ENCODE results near the gene CD22.

CD22 gene

GRCh38 chr19:35336166-35336955, 7.4 kb downstream of the CD22 start:
- H3K27me3 ChIP-seq (ENCODE audit: low read depth, low read length), result no peaks in the 10 kb centered on the region
- no peak overlapping the region for H3K27ac ChIP-seq (ENCODE audit: low read length)
- H3K36me3 ChIP-seq (ENCODE audit: control insufficient read depth in 1 of 2, insufficient read depth in 2 of 2, low read length in 2 of 2), result no peaks in the 10 kb centered on the region
- H3K4me3 ChIP-seq (ENCODE audit: low read depth in 1 of 2, low read length in 2 of 2), result no peak overlapping the region
- no peaks in the 10 kb centered on the region for H3K9me3 ChIP-seq (ENCODE audit: control insufficient read depth in 1 of 2, low read length in 2 of 2)
- H3K4me1 ChIP-seq (ENCODE audit: control insufficient read depth in 1 of 2, insufficient read depth in 2 of 2, low read length in 2 of 2), result no peaks in the 10 kb centered on the region

DNA sequence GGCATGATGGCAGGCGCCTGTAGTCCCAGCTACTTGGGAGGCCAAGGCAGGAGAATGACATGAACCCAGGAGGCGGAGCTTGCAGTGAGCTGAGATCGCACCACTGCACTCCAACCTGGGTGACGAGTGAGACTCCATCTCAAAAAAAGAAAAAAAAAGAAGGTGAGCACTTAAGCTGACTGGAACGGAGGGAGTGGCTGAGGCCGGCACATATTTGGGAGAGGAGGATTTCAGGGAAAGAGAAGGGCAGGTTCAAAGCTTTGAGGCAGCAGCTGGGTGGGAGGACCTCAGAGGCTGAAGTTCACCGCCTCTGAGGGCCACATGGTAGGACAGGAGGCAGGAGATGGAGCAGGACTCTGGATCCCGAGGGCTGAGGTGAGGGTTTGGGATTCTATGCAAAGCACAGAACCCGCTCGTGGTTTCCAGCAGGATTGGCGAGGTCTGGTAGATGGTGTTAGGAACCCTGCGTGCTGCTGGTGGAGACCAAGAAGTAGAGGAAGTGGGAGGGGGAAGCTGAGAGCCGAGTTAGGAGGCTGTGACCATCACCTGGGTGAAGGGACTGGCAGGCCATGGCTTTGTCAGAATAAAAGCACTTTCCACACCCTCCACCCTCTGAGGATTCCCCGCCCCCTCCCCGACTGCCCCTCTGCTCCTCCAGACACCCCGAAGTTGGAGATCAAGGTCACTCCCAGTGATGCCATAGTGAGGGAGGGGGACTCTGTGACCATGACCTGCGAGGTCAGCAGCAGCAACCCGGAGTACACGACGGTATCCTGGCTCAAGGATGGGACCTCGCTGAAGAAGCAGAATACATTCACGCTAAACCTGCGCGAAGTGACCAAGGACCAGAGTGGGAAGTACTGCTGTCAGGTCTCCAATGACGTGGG, 8.4 kb downstream of the CD22 start:
- H3K27ac ChIP-seq (ENCODE audit: low read length), result no peak overlapping the region
- H3K9me3 ChIP-seq (ENCODE audit: control insufficient read depth in 1 of 2, low read length in 2 of 2), result no peaks in the 10 kb centered on the region
- no peaks in the 10 kb centered on the region for H3K4me1 ChIP-seq (ENCODE audit: control insufficient read depth in 1 of 2, insufficient read depth in 2 of 2, low read length in 2 of 2)
- no peak overlapping the region for H3K4me3 ChIP-seq (ENCODE audit: low read depth in 1 of 2, low read length in 2 of 2)
- H3K27me3 ChIP-seq (ENCODE audit: low read depth, low read length), result no peaks in the 10 kb centered on the region
- no peaks in the 10 kb centered on the region for H3K36me3 ChIP-seq (ENCODE audit: control insufficient read depth in 1 of 2, insufficient read depth in 2 of 2, low read length in 2 of 2)

DNA sequence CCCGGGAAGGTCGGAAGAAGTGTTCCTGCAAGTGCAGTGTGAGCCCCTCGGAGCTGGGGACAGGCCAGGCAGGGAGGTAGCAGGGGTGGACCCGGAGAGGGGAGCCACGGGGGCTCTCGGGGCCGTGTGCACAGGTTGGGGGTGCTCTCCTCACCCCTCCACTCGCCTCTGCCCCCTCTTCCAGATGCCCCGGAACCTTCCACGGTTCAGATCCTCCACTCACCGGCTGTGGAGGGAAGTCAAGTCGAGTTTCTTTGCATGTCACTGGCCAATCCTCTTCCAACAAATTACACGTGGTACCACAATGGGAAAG, 9.0 kb downstream of the CD22 start:
- H3K27ac ChIP-seq (ENCODE audit: low read length), result no peak overlapping the region
- no peak overlapping the region for H3K4me3 ChIP-seq (ENCODE audit: low read depth in 1 of 2, low read length in 2 of 2)
- no peaks in the 10 kb centered on the region for H3K36me3 ChIP-seq (ENCODE audit: control insufficient read depth in 1 of 2, insufficient read depth in 2 of 2, low read length in 2 of 2)
- no peaks in the 10 kb centered on the region for H3K4me1 ChIP-seq (ENCODE audit: control insufficient read depth in 1 of 2, insufficient read depth in 2 of 2, low read length in 2 of 2)
- H3K27me3 ChIP-seq (ENCODE audit: low read depth, low read length), result no peaks in the 10 kb centered on the region
- H3K9me3 ChIP-seq (ENCODE audit: control insufficient read depth in 1 of 2, low read length in 2 of 2), result no peaks in the 10 kb centered on the region

- no peaks in the 10 kb centered on the region for H3K9me3 ChIP-seq (ENCODE audit: control insufficient read depth in 1 of 2, low read length in 2 of 2)
- no peaks in the 10 kb centered on the region for H3K27me3 ChIP-seq (ENCODE audit: low read depth, low read length)
- H3K4me3 ChIP-seq (ENCODE audit: low read depth in 1 of 2, low read length in 2 of 2), result no peak overlapping the region
- H3K27ac ChIP-seq (ENCODE audit: low read length), result no peak overlapping the region
- no peaks in the 10 kb centered on the region for H3K36me3 ChIP-seq (ENCODE audit: control insufficient read depth in 1 of 2, insufficient read depth in 2 of 2, low read length in 2 of 2)
- no peaks in the 10 kb centered on the region for H3K4me1 ChIP-seq (ENCODE audit: control insufficient read depth in 1 of 2, insufficient read depth in 2 of 2, low read length in 2 of 2)
These were observed 11.4 kb downstream of the CD22 start for GRCh38 chr19:35340431-35340830.

GRCh38 chr19:35341006-35341405, 12.0 kb downstream of the CD22 start:
- no peaks in the 10 kb centered on the region for H3K36me3 ChIP-seq (ENCODE audit: control insufficient read depth in 1 of 2, insufficient read depth in 2 of 2, low read length in 2 of 2)
- H3K27ac ChIP-seq (ENCODE audit: low read length), result no peak overlapping the region
- H3K27me3 ChIP-seq (ENCODE audit: low read depth, low read length), result no peaks in the 10 kb centered on the region

DNA sequence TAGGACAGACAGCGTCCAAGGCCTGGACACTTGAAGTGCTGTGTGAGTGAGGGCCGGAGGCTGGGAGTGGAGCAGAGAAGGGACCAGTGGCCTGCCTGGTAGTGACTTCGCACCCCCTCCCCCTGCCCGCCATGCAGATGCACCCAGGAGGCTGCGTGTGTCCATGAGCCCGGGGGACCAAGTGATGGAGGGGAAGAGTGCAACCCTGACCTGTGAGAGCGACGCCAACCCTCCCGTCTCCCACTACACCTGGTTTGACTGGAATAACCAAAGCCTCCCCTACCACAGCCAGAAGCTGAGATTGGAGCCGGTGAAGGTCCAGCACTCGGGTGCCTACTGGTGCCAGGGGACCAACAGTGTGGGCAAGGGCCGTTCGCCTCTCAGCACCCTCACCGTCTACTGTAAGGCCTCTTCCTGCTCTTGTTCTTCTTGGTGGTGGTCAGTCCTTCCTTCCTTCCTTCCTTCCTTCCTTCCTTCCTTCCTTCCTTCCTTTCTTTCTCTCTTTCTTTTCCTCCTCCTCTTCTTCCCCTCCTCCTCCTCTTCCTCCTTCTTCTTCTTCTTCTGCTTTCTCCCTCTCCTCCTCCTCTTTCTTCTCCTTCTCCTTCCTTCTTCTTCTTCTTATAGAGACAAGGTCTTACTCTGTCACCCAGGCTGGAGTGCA, 12.7 kb downstream of the CD22 start:
- Histone ChIP-seq H3K4me1 (ENCODE audit: control insufficient read depth in 1 of 2, insufficient read depth in 2 of 2, low read length in 2 of 2) (no peaks in the 10 kb centered on the region), H3K27ac (ENCODE audit: low read length) (no peak overlapping the region), H3K27me3 (ENCODE audit: low read depth, low read length) (no peaks in the 10 kb centered on the region), H3K36me3 (ENCODE audit: control insufficient read depth in 1 of 2, insufficient read depth in 2 of 2, low read length in 2 of 2) (no peaks in the 10 kb centered on the region), H3K4me3 (ENCODE audit: low read depth in 1 of 2, low read length in 2 of 2) (no peak overlapping the region), H3K9me3 (ENCODE audit: control insufficient read depth in 1 of 2, low read length in 2 of 2) (no peaks in the 10 kb centered on the region)

More at GRCh38 chr19:35341006-35341405, 12.0 kb downstream of the CD22 start:
- Histone ChIP-seq H3K4me1 (ENCODE audit: control insufficient read depth in 1 of 2, insufficient read depth in 2 of 2, low read length in 2 of 2) (no peaks in the 10 kb centered on the region), H3K9me3 (ENCODE audit: control insufficient read depth in 1 of 2, low read length in 2 of 2) (no peaks in the 10 kb centered on the region), H3K4me3 (ENCODE audit: low read depth in 1 of 2, low read length in 2 of 2) (no peak overlapping the region)

DNA sequence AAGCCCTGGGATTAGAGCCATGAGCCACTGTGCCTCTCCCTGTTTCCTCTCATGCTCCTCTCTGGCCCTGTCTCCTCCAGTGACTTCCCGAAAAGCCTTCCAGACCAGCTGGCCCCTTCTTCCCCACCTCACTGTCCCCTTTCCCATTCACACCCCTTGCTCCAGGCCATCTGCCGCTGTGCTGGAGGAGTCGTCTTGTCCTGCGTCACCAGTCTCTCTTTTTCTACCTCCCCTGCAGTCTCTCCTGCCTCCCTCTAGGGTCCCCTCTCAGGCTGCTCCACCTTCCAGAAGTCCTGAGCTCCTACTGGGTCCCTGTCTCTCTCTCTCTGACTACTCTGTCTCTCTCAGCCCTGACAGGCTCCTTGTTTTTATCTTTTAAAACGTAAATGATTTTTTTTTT, 13.4 kb downstream of the CD22 start:
- no peaks in the 10 kb centered on the region for H3K4me1 ChIP-seq (ENCODE audit: control insufficient read depth in 1 of 2, insufficient read depth in 2 of 2, low read length in 2 of 2)
- no peaks in the 10 kb centered on the region for H3K27me3 ChIP-seq (ENCODE audit: low read depth, low read length)
- no peak overlapping the region for H3K4me3 ChIP-seq (ENCODE audit: low read depth in 1 of 2, low read length in 2 of 2)
- no peaks in the 10 kb centered on the region for H3K36me3 ChIP-seq (ENCODE audit: control insufficient read depth in 1 of 2, insufficient read depth in 2 of 2, low read length in 2 of 2)
- H3K9me3 ChIP-seq (ENCODE audit: control insufficient read depth in 1 of 2, low read length in 2 of 2), result no peaks in the 10 kb centered on the region
- H3K27ac ChIP-seq (ENCODE audit: low read length), result no peak overlapping the region

GRCh38 chr19:35344511-35345031, 15.6 kb downstream of the CD22 start:
- Histone ChIP-seq H3K27ac (ENCODE audit: low read length) (no peak overlapping the region), H3K4me1 (ENCODE audit: control insufficient read depth in 1 of 2, insufficient read depth in 2 of 2, low read length in 2 of 2) (no peaks in the 10 kb centered on the region), H3K36me3 (ENCODE audit: control insufficient read depth in 1 of 2, insufficient read depth in 2 of 2, low read length in 2 of 2) (no peaks in the 10 kb centered on the region), H3K9me3 (ENCODE audit: control insufficient read depth in 1 of 2, low read length in 2 of 2) (no peaks in the 10 kb centered on the region), H3K27me3 (ENCODE audit: low read depth, low read length) (no peaks in the 10 kb centered on the region), H3K4me3 (ENCODE audit: low read depth in 1 of 2, low read length in 2 of 2) (no peak overlapping the region)

- Histone ChIP-seq H3K27ac (ENCODE audit: low read length) (no peak overlapping the region), H3K27me3 (ENCODE audit: low read depth, low read length) (no peaks in the 10 kb centered on the region), H3K4me3 (ENCODE audit: low read depth in 1 of 2, low read length in 2 of 2) (no peak overlapping the region), H3K4me1 (ENCODE audit: control insufficient read depth in 1 of 2, insufficient read depth in 2 of 2, low read length in 2 of 2) (no peaks in the 10 kb centered on the region), H3K36me3 (ENCODE audit: control insufficient read depth in 1 of 2, insufficient read depth in 2 of 2, low read length in 2 of 2) (no peaks in the 10 kb centered on the region), H3K9me3 (ENCODE audit: control insufficient read depth in 1 of 2, low read length in 2 of 2) (no peaks in the 10 kb centered on the region)
These were observed 16.7 kb downstream of the CD22 start for GRCh38 chr19:35345671-35346111.

GRCh38 chr19:35346193-35347052, 17.4 kb downstream of the CD22 start:
- Histone ChIP-seq H3K4me1 (ENCODE audit: control insufficient read depth in 1 of 2, insufficient read depth in 2 of 2, low read length in 2 of 2) (no peaks in the 10 kb centered on the region), H3K27ac (ENCODE audit: low read length) (no peak overlapping the region), H3K4me3 (ENCODE audit: low read depth in 1 of 2, low read length in 2 of 2) (no peak overlapping the region), H3K9me3 (ENCODE audit: control insufficient read depth in 1 of 2, low read length in 2 of 2) (no peaks in the 10 kb centered on the region), H3K27me3 (ENCODE audit: low read depth, low read length) (no peaks in the 10 kb centered on the region), H3K36me3 (ENCODE audit: control insufficient read depth in 1 of 2, insufficient read depth in 2 of 2, low read length in 2 of 2) (no peaks in the 10 kb centered on the region)
